Measurements from ENCODE around the gene PRPS1.
"Not testable (repeated sequence)": the region's sequence is repeated elsewhere in the genome, so short reads cannot be mapped to it uniquely, and the experiment has no call there.

Gene PRPS1

GRCh38 chrX:107630031-107630689 is 1.9 kb downstream of the PRPS1 start:
- DNase-seq = no peak

GRCh38 chrX:107632346-107632745 is 4.0 kb downstream of the PRPS1 start:
- DNase-seq = no peak

DNA sequence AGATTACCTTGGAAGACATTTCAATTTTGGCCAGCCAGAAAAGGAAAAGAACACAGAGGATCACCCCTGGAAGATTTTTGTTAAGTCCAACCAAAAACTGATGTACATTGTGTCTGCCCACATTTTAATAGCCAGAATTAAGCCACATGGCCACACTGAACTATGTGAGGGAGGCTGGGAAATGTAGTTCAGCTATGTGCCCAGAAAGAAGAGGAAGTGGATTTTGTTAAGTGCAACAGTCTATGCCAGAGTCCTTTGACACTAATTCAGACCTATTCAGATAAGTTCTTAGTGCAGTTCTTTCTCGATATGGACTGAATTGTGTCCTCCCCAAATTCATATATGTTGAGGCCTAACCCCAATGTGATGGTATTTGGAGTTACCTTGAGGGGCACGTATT is 18.4 kb downstream of the PRPS1 start:
- DNase-seq = no peak

DNA sequence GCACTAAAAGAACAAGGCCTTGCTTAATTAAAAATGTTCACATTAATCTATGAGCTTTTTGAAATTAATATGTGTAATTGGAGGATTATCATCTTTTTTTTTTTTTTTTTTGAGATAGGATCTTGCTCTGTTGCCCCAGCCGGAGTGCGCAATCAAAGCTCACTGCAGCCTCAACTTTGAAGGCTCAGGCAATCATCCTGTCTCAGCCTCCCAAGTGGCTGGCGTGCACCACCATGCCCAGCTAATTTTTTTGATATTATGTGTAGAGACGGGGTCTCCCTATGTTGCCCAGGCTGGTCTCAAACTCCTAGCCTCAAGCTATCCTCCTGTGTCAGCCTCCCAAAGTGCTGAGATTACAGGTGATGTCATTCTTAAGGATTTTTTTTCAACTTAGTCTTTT is 20.0 kb downstream of the PRPS1 start:
- no peak for DNase-seq

- no peak for DNase-seq
Observed at GRCh38 chrX:107654566-107654871, 26.2 kb downstream of the PRPS1 start.

GRCh38 chrX:107654872-107655761 is 26.8 kb downstream of the PRPS1 start:
- DNase-seq = no peak

DNA sequence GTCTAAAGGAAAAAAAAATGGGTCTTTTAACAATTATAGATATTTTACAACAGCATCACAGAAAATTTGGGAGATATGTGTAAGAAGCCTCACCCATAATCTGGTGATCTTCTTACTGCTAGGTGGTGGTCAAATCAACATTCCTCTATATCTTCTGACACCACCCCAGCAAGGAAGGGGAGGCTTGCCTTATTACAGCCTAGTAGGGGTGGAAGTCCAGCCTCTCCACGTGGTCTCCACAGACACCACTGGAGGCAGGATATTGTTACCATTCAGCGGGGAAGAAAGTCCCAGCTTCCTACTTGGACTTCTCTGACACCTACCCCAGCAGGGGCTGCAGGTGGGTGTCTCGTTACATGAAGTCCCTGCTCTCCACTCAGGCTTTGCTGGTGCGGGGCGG is 28.7 kb downstream of the PRPS1 start:
- no peak for DNase-seq

- no peak for DNase-seq
Observed at GRCh38 chrX:107658660-107659059, 30.4 kb downstream of the PRPS1 start.

DNA sequence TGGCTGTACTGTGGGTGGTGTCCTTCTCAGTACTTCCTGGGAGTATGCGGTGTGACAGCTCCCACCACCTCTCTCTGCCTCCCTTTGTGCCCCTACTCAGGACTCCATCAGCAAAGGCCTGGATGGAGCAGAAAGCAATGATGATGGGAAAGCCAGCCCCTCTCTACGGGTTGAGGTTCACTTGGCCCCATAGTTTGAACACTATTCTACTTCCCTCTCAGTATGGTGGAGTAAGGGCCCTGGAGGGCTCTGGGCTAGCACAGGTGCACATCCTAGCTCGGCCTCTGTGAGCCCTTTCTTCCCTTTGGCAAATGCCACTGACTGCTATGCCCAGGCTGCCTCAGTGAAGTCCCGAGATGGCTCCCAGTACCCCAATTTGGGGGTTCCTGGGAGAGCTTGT is 31.0 kb downstream of the PRPS1 start:
- DNase-seq = no peak

- DNase-seq = no peak
Observed at GRCh38 chrX:107659768-107660167, 31.5 kb downstream of the PRPS1 start.

GRCh38 chrX:107662145-107662544 is 33.8 kb downstream of the PRPS1 start:
- no peak for DNase-seq

DNA sequence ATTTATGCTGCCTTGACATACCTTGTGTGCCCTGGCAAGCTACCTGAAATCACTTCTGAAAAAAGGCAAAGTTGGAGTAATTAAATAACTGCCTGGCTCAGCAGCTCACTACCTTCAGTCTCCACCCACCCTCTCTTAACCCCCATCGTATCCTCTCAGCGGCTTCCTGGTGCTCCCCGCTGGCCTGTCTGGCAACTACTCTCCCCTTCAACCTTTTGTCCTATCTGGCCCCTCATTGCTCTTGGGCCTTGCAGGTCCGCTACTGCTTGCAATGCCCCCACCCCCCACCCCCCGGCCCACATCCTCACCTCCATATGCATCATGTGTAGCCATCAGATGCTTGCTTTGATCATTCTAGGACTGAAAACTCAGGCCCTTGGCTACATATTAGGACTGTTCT is 34.5 kb downstream of the PRPS1 start:
- no peak for DNase-seq

GRCh38 chrX:107666931-107667330 is 38.6 kb downstream of the PRPS1 start:
- no peak for DNase-seq

DNA sequence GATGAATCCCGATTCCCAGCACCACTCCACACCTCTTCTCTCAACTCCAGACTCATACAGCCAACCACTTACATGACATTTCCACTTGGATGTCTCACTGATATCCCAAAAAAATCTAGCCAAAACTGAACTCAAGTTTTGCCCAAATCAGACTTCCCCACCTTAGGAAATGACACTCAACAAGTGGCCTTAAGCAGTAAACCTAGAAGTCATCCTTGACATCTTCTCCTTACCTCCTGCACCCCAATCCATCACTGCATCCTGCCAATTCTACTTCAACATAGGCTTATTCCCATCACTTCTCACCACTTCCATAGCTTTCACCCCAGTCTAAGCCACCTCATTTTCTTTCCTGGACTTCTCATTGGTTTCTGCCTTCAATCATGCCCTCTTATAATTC is 39.1 kb downstream of the PRPS1 start:
- DNase-seq = no peak

DNA sequence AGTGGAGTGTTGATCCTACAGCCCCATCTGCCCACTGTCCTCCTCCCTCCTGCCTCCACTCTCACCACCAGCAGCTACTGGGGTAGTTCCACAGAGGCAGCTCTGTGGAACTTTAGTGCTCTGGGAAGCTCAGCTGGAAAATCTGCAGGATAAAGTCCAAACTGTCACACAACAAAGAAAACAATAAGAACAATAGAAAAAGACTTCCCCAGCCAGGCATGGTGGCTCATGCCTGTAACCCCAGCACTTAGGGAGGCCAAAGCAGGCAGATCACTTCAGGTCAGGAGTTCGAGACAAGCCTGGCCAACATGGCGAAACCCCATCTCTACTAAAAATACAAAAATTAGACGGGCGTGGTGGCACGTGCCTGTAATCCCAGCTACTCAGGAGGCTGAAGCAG is 40.4 kb downstream of the PRPS1 start:
- DNase-seq = not testable (repeated sequence)

- DNase-seq = no peak
Observed at GRCh38 chrX:107669261-107669660, 41.0 kb downstream of the PRPS1 start.

- no peak for DNase-seq
Observed at GRCh38 chrX:107669885-107670628, 41.7 kb downstream of the PRPS1 start.

GRCh38 chrX:107671256-107671655 is 42.9 kb downstream of the PRPS1 start:
- DNase-seq = not testable (repeated sequence)

- DNase-seq = peak; percentile 24
Observed at GRCh38 chrX:107672955-107673378, 44.7 kb downstream of the PRPS1 start.

GRCh38 chrX:107673431-107673830 is 45.1 kb downstream of the PRPS1 start:
- DNase-seq = no peak

DNA sequence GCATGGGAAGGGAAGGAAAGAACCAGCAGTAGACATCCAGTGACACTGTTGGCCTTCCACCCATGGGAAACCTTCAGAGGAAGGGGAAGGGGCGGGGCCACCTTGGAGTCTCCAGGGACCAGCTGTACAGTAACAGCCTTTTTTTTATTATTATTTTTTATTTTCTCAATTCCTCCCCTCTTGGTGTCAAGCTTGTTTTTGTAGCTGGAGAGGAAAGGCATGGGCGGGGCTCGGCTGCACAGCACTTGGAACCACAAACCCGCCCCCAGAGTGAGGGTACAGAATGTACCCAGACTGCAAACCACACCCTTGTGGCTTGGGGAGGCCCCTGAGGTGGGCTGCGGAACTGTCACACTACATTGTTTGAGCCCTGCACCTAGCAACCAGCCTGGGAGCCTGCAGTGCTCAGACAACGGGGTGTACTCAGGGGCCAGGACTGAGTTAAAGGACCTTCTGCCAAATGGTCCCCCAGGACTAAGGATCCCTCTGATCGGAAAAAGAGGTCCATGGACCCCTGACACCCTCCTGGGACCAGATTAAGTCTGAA is 45.7 kb downstream of the PRPS1 start:
- DNase-seq = no peak

DNA sequence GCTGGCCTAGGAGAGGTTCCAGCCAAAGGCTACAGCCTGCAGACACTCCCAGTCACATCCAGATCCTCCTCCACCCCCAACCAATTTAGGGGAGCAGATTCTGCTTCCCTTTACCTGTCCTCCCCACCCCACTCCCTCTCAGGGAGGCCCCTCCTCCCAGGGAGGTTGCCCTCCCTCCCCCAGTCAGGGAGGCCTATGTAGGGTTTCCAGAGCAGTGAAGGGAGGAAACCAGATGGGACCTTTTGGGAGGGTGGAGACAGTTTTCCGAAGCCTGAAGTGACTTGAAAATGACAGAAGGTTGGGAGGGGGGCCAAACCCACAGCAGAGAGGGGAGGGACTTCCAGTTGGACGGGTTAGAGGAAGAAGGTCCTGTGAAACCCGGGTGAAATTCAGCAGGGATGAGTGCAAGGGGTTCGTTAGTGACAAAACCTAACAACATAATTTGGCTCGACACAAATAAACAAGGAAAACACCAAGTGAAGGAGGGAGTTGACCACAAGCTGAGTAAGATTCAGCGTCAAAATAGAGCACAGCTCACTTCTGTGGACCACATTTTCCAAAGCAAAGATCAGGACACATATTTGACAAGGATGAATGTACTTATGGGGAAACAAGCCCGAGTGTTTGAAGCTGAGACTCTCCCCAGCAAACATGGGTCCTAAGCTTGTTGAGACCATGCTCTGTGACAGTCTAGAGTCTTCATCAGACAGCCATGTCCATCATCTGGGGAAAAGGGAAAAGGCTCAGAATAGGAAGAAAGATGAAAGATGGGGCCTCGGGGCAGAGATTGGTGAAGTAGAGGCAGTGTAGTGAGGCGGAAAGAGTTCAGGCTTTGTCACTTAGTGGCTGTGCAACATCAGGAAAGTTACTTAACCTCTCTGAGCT is 46.4 kb downstream of the PRPS1 start:
- no peak for DNase-seq

- DNase-seq = no peak
Observed at GRCh38 chrX:107675365-107675654, 47.0 kb downstream of the PRPS1 start.

Measured in NCI-H2081 treated with DMSO at 0.1 percent for 48 hours (cell line).